CD4-positive, alpha-beta T cell (primary cell): ENCODE measurements around the gene ZNF513. TPM values are rescaled to one million over a fixed set of nuclear protein-coding genes. Genes with fewer than 3 reads are reported as not detected.
"Not testable (repeated sequence)": the region's sequence is repeated elsewhere in the genome, so short reads cannot be mapped to it uniquely, and the experiment has no call there.

ENCODE experiments used
- ATAC-seq: fragments of 200-7000 bp; cut with Tn5 transposase; one replicate; pipeline ENCODE4 v1.10.0; 2022; ENCODE audit warnings: mild to moderate bottlenecking; ENCODE audit not compliant: poor library complexity
- CTCF ChIA-PET: fragments of 350-600 bp; sonication (Branson Sonifier 250); formaldehyde crosslinking; loops from one replicate; lab custom pipeline; 2021; ENCODE audit warnings: antibody characterized with exemption, inconsistent platforms; lab: Charles Lee
- POLR2A ChIA-PET: fragments of 350-600 bp; sonication (Branson Sonifier 250); formaldehyde crosslinking; loops from one replicate; lab custom pipeline; 2021; ENCODE audit warnings: antibody characterized with exemption, inconsistent platforms; lab: Charles Lee
- DNase-seq, 14 experiments: peaks; one replicate each; pipeline ENCODE4 v3.0.0-alpha.2; 2013 to 2020; ENCODE audit warnings: mixed read lengths in 2 of 14
- H3K27ac ChIP-seq, 2 donors: one replicate each; pipeline versions ENCODE4 v1.5.1 to v1.7.0; 2013; ENCODE audit warnings: low read length in 2 of 2, low read depth in 1 of 2, mild to moderate bottlenecking in 1 of 2
- H3K27me3 ChIP-seq, 2 experiments: 1 replicate in 1 of 2; 2 replicates in 1 of 2; pipeline versions ENCODE4 v1.6.1 to v1.7.0; 2013; ENCODE audit warnings: low read length in 2 of 2, control low read depth in 1 of 2, mild to moderate bottlenecking in 1 of 2, moderate library complexity in 1 of 2; ENCODE audit not compliant: insufficient read depth in 2 of 2, control insufficient read depth in 1 of 2
- H3K36me3 ChIP-seq: one replicate; pipeline ENCODE4 v1.6.1; 2013; ENCODE audit warnings: low read length, control low read depth; ENCODE audit not compliant: insufficient read depth
- H3K4me1 ChIP-seq: one replicate; pipeline ENCODE4 v1.6.1; 2013; ENCODE audit warnings: low read length, control low read depth; ENCODE audit not compliant: insufficient read depth
- H3K4me3 ChIP-seq: one replicate; pipeline ENCODE4 v1.5.1; 2013; ENCODE audit warnings: mild to moderate bottlenecking, low read length, moderate library complexity
- H3K9me3 ChIP-seq, 2 experiments: 1 replicate in 1 of 2; 2 replicates in 1 of 2; pipeline versions ENCODE4 v1.6.1 to v1.7.0; 2013; ENCODE audit warnings: low read length in 2 of 2, mild to moderate bottlenecking in 2 of 2, control low read depth in 1 of 2, moderate library complexity in 1 of 2; ENCODE audit not compliant: control insufficient read depth in 1 of 2, insufficient read depth in 1 of 2
- H3K27ac Mint-ChIP-seq: one replicate; pipeline ENCODE4 v1.8.0; 2020; ENCODE audit warnings: mixed read lengths
- H3K27me3 Mint-ChIP-seq: one replicate; pipeline ENCODE4 v1.8.0; 2021; ENCODE audit warnings: mixed read lengths
- H3K36me3 Mint-ChIP-seq: one replicate; pipeline ENCODE4 v1.8.0; 2021; ENCODE audit warnings: low read depth, mixed read lengths
- H3K4me1 Mint-ChIP-seq: one replicate; pipeline ENCODE4 v1.8.0; 2021; ENCODE audit warnings: low read depth, mixed read lengths
- H3K4me3 Mint-ChIP-seq: one replicate; pipeline ENCODE4 v1.8.0; 2020; ENCODE audit warnings: mild to moderate bottlenecking, mixed read lengths
- H3K9me3 Mint-ChIP-seq: one replicate; pipeline ENCODE4 v1.8.0; 2020; ENCODE audit warnings: mixed read lengths
- CTCF ChIP-seq: fragments of 200-600 bp; IDR thresholded peaks from one replicate; pipeline ENCODE4 v1.8.0; 2022; ENCODE audit warnings: antibody characterized with exemption, mild to moderate bottlenecking
- intact Hi-C, 2 experiments: fragments of 100-400 bp; cut with DNase I in 1 of 2; cut with micrococcal nuclease in 1 of 2; formaldehyde crosslinking; loops; one replicate each; pipeline versions ENCODE4 v1.15.1 to v1.9.0; 2023 to 2025; cut with DNase I, micrococcal nuclease
- total RNA-seq, 174 experiments: library from RNA in 2 of 174; stranded (reverse) in 2 of 174; gene quantifications; one replicate each; pipeline ENCODE4 v1.2.3 and lab custom pipeline; 2021 to 2026

The ZNF513 gene
- total RNA-seq, 2 experiments from 2014 or later = 22.8 to 22.9 TPM

GRCh38 chr2:27353762-27354596, 26.6 kb downstream of the ZNF513 start:
- Mint-ChIP-seq H3K4me3 (peak overlapping the region; percentile 71), H3K9me3 (no peaks in the 10 kb centered on the region), H3K4me1 (peaks cover 70% of the 10 kb centered on the region), H3K27me3 (no peaks in the 10 kb centered on the region), H3K27ac (peak overlapping the region; percentile 99), H3K36me3 (peaks cover 32% of the 10 kb centered on the region)
- H3K27me3 ChIP-seq = no peaks in the 10 kb centered on the region
- no peaks in the 10 kb centered on the region for H3K9me3 ChIP-seq
- peaks cover 50% of the 10 kb centered on the region for H3K4me1 ChIP-seq
- intact Hi-C loops = no loop called here
- H3K27ac ChIP-seq = no peak overlapping the region
- TF ChIP-seq CTCF = no peak
- POLR2A ChIA-PET = interaction anchor here (1.3 kb wide), 1 partner anchor 55 kb away, joined by 3 read pairs; the partner anchor contains the start of gene PPM1G
- H3K4me3 ChIP-seq = no peak overlapping the region
- H3K36me3 ChIP-seq = peaks cover 6% of the 10 kb centered on the region
- ATAC-seq = no peak
- DNase-seq = no peak
- CTCF ChIA-PET = interaction anchor here (0.8 kb wide), 1 partner anchor 16 kb away, joined by 3 read pairs; no protein-coding TSS in a partner anchor

- H3K4me1 Mint-ChIP-seq = peaks cover 68% of the 10 kb centered on the region
- ATAC-seq, DNase-seq, H3K36me3 ChIP-seq, H3K4me3 ChIP-seq, H3K27ac ChIP-seq, H3K9me3 ChIP-seq, H3K9me3 Mint-ChIP-seq, H3K27me3 ChIP-seq, intact Hi-C loops, H3K27me3 Mint-ChIP-seq, H3K4me3 Mint-ChIP-seq, CTCF ChIA-PET: not testable (repeated sequence)
- H3K36me3 Mint-ChIP-seq = peaks cover 33% of the 10 kb centered on the region
- POLR2A ChIA-PET = interaction anchor here (1.3 kb wide), 1 partner anchor 56 kb away, joined by 3 read pairs; the partner anchor contains the start of gene PPM1G
- H3K4me1 ChIP-seq = peaks cover 49% of the 10 kb centered on the region
- H3K27ac Mint-ChIP-seq = peak overlapping the region; percentile 99
These were observed 27.2 kb downstream of the ZNF513 start for GRCh38 chr2:27353386-27353761.

GRCh38 chr2:27351802-27352598, 28.5 kb downstream of the ZNF513 start:
- no peak overlapping the region for H3K4me3 ChIP-seq
- no peak overlapping the region for H3K27ac ChIP-seq
- no peaks in the 10 kb centered on the region for H3K9me3 ChIP-seq
- H3K4me3 Mint-ChIP-seq = peak overlapping the region; percentile 35
- H3K27me3 ChIP-seq = no peaks in the 10 kb centered on the region
- no peaks in the 10 kb centered on the region for H3K27me3 Mint-ChIP-seq
- no peak for TF ChIP-seq CTCF
- POLR2A ChIA-PET = interaction anchor here (0.7 kb wide), 1 partner anchor 12 kb away, joined by 3 read pairs; no protein-coding TSS in a partner anchor
- H3K9me3 Mint-ChIP-seq = no peaks in the 10 kb centered on the region
- intact Hi-C loops = no loop called here
- H3K4me1 Mint-ChIP-seq = peaks cover 63% of the 10 kb centered on the region
- CTCF ChIA-PET = interaction anchor here (1.0 to 1.9 kb wide), 2 partner anchors 12 to 18 kb away, joined by 3 to 8 read pairs; partner anchors contain the start of genes EIF2B4 and SNX17
- H3K27ac Mint-ChIP-seq = peak overlapping the region; percentile 34
- peaks cover 42% of the 10 kb centered on the region for H3K36me3 Mint-ChIP-seq
- peak; percentile 3 for ATAC-seq
- H3K4me1 ChIP-seq = peaks cover 36% of the 10 kb centered on the region
- H3K36me3 ChIP-seq = peaks cover 9% of the 10 kb centered on the region
- DNase-seq = peak in 2 of 14 experiments; percentile 11 to 22
